HG02981 (cell line): ENCODE data around the gene DAZAP1.
A peak's percentile ranks its signal among the peaks of the same experiment; 100 is the strongest.
"Not testable (repeated sequence)": the region's sequence is repeated elsewhere in the genome, so short reads cannot be mapped to it uniquely, and the experiment has no call there.

ENCODE experiments used
- ATAC-seq: cut with Tn5 transposase; IDR thresholded peaks from one replicate; pipeline ENCODE4 v1.9.1; 2021; ENCODE audit warnings: mild to moderate bottlenecking, moderate library complexity; ENCODE audit not compliant: unreplicated experiment

DAZAP1 gene

DNA sequence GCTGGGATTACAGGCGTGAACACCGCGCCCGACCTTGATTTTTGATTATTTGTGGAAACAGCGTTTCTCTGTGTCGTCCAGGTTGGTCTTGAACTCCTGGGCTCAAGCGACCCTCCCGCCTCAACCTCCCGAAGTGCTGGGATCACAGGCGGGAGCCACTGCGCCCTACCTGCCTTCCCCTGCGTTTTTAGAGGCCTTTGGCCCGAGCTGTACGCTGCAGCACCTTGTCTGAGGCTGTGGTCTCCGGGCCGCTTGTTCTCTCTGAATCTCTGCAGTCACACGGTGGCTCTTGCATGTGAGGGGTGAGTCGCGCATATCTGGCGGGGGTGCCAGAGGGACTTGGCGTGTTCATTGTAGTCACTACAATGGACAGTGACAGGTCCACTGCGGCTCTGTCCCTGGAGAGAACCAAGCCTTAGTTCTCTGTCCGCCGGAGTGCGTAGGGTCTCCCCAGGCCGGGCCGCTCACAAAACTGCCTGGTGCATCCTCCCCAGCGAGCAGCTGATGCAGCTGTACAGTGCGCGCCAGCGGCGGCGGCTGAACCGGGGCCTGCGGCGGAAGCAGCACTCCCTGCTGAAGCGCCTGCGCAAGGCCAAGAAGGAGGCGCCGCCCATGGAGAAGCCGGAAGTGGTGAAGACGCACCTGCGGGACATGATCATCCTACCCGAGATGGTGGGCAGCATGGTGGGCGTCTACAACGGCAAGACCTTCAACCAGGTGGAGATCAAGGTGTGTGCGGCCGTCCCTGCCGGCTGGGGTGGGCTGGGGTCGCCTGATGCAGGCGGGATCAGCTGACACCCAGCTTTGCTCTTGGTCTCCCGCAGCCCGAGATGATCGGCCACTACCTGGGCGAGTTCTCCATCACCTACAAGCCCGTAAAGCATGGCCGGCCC is 32.4 kb downstream of the DAZAP1 start:
- ATAC-seq = not testable (repeated sequence)

DNA sequence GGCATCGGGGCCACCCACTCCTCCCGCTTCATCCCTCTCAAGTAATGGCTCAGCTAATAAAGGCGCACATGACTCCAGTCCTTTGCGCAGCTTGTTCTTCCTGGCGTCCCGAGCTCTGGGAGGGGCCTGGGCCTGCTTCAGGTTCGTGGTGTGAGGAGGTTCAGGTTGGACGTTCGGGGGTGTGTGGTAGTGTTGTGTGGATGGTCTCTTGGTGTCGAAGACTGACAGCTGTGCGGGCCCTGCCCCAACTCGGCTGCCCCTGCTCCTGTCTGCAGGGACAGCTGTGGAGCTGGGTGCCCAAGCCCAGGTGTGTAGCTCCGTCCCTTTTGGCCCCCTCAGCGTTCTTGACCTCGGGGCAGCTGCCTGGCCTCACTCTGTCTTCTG is 33.0 kb downstream of the DAZAP1 start:
- ATAC-seq = no peak

DNA sequence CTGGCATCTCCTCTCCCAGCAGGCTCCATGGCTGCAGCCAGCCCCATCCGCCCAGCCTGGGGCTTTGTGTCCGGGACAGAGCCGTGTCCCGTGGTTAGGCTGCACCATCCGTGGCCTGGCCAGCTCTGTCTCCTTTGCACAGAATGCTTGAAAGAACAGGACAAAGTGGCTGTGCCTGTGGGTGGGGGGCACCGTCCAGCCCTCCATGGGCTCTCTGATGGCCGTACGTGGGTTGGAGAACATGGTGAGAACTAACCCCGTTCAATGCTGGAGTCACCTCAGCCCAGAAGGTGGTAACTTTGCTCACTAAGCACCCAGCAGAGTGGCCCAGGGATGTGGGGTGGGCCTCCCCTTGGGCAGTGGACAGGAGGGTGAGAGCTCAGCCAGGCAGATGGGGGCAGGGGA is 33.6 kb downstream of the DAZAP1 start:
- ATAC-seq = no peak

DNA sequence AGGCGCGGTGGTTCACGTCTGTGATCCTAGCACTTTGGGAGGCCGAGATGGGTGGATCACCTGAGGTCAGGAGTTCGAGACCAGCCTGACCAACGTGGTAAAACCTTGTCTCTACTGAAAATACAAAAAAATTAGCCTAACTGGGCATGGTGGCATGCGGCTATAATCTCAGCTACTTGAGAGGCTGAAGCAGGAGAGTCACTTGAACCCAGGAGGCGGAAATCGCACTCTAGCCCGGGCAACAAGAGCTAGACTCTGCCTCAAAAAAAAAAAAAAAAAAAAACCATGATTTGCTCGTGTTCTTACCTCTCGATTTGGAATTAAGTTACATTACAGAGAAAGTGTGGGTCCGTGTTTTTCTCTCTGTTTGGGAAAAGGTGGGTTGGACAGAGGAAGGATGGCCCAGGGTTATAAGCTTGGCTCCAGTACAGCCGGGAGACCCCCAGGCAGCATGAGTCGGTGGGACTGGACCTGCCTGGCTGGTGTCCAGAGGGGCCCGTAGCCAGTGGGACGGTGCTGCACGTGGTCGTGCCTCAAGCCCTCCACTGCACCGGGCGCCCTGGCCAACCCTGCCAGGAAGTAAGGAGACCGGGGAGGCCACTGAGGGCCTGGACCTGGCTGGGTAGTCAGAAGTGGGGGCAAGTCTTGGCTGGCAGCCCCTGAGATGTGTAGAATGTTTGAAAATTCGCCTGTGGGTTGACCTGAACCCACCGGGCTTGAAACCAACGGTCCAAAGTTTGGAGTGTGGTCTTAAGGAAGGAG is 34.5 kb downstream of the DAZAP1 start:
- no peak for ATAC-seq

DNA sequence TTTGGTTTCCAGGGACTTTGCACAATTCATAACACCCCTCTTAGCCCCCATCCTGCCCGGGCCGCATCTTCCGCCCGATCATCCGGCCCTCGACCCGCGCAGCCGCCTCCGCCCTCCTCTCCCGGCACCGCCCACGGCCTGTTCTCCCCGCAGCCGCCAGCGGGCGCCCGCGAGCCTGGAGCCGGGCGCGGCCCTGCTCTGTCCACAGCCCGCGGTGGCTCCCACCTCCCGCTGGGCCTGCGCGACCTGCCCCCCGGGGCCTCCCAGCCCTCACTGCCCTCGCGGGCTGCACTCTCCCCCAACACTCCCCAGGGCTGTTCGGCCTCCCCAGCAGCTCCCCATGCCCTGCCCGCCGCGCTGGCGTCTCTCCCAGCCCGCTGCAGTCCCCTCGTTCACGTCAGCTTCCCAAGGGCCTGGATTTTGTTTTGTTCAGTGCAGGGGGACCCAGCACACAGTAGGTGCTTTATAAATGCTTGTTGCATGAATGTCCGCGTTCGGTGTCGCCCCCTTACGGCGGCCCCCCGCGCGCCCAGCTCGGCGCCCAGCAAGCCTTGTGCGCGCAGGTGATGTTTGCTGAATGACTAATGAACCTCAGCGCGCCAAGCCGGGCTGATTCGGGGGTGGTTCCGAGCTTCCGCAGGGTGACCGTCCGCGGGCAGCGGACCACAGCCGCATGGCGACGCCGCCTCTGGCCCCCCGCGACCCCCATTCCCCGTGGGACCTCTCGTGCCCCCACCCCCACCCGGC is 38.0 kb downstream of the DAZAP1 start:
- ATAC-seq = peak; percentile 66

DNA sequence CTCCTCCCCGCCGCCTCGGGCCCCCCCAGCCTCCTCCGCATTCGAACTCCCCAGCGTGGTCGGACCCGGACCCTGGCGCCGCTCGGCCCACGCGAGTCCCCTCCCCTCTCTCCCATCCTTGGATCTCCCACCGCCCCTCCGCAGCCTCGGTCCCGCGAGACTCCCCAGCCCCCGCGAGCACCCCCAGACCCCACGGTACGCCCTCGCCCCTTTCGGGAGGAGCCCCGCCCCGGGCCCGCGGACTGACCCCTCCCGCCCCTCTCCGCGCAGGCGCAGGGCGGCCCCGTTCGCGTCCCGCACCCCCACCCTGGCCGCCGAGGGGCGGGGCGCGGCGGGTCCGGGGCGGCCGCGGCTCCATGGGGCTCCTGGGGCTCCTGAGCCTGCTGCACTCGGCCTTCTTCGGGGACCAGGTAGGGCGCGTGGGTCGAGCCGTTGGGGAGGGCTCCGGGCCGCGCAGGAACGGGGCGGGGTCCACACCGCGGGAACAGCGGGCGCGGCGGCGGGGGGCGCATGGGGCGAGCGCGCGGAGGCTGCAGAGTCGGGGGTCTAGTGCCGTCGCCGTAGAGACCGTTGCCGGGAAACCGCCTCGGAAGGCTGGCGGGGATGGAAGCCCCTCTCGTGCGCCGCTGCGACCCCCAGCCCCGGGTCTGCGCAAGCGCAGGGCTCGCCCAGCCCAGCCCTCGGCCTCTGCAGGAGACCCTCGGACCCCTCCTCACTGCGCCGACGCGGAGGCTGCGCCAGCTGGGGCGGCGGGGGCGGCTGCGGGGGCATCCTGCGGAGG is 38.7 kb downstream of the DAZAP1 start:
- no peak for ATAC-seq

DNA sequence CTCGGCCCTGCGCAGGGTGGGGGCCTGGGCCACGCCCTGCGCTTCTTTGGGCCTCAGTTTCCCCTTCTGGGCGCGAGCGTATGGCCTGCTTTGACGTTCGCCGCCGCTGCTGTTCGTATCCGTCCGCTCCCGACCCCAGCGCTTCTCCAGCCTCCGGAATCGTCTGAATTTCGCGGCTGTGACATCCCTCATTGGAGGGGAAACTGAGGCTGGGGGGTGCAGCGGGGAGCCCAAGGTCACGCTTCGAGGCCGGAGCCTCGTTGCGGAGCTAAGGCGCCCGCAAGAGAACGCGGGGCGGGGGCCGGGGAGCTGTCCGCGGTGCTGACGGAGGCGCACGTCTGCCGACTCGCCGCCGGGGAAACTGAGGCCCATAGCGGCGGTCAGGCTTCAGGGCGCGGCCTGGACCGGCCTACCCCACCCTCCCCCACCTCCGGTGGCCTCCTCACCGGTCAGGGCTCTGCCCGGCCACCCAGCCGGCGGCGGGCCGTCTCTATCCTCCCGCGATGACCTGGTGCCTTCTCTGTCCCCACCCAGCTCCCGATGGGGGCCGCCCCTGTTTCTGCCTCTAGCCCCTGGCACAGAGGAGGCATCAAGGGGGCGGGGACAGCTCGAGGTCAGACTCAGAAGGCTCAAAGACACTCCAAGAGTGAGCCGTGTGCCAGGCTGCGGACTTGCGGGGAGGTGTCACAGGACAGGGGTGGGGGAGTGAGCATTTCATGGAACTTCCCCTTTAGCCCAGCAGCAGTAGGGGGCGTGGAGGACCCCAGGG is 39.5 kb downstream of the DAZAP1 start:
- no peak for ATAC-seq

DNA sequence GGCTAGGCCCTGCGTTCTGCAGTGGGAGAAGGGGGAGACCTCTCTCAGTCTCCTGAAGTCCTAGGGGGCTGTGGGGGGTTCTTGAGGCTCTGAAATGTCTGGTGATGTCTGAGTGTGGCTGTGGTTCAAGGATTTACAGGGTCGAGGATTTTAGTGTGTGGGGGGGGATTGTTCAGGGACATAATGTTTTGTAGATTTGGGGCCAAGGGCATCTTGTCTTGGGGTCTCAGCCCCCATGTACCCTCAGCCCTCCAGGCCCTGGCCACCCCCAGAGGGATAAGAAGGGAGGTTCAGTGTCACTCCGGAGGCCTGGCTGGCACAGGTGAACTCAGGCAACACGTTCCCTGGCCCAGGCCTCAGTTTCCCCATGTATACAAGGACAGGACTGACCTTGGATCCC is 40.1 kb downstream of the DAZAP1 start:
- no peak for ATAC-seq

DNA sequence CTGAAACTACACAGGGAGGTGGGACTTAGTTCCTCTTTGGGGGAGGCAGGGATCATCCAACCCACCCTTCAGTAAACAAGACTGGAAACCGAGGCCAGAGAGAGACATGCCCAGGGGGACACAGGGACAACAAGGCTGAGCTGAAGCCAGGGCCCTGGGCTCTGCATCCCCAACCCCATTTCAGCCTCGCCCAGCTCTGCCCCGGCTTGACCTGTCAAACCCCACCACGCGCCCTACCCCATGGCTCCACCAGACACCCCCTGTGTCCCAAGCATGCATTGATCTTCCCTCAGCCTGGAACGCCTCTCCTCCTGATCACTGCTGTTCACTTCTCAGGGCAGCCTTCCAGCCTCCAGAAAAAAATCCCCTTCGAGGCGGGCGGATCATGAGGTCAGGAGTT is 40.6 kb downstream of the DAZAP1 start:
- ATAC-seq = no peak

DNA sequence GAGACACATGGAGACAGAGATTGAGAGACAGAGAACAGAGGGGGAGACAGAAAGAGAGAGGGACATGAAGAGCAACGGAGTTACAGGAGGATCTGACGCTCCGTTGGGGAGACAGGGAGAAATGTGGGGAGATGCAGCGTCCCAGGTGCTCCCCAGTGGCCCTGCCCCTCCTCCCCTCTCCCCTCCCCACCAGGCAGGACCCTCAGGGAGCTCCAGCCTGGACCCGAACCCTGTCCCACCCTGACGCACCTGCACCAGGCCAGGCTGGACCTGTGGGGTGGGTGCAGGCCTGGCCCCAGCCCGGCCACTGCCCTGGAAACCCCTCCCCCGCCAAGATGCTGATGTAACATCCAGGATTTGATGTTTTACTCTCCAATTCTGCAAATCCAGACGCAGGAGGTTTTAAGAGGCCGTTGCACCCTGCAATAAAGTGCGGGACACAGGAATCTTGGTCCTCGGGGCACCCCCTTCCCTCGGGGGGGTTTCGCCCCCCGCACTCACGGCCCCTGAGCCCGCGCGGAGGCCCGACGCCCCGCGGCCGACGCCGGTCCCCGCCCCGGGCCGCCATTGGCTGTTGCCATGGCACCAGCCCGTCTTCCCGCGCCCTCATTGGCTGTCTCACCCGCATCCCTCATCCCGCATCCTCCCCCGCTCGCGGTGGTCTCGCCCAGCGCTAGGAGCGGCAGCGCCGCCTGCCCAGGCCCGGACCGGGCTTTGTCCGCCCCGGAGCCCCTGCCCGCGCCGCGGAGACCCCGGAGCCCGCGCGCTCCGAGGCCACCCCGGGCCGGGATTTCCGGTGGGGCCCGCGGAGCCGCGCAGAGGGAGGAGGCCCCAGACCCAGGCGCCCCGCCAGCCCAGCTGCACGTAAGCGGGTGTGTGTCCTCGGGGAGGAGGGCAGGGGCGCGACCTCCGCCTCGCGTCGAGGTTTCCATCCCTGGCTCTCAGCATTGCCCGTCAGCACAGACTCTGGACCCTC is 42.4 kb downstream of the DAZAP1 start, which contains the start of gene APC2:
APC2 (plus strand) TSS at position 655 of the 976 bp plus-strand sequence. CDS start 2,881 bp downstream, outside the sequence.
- no peak for ATAC-seq

DNA sequence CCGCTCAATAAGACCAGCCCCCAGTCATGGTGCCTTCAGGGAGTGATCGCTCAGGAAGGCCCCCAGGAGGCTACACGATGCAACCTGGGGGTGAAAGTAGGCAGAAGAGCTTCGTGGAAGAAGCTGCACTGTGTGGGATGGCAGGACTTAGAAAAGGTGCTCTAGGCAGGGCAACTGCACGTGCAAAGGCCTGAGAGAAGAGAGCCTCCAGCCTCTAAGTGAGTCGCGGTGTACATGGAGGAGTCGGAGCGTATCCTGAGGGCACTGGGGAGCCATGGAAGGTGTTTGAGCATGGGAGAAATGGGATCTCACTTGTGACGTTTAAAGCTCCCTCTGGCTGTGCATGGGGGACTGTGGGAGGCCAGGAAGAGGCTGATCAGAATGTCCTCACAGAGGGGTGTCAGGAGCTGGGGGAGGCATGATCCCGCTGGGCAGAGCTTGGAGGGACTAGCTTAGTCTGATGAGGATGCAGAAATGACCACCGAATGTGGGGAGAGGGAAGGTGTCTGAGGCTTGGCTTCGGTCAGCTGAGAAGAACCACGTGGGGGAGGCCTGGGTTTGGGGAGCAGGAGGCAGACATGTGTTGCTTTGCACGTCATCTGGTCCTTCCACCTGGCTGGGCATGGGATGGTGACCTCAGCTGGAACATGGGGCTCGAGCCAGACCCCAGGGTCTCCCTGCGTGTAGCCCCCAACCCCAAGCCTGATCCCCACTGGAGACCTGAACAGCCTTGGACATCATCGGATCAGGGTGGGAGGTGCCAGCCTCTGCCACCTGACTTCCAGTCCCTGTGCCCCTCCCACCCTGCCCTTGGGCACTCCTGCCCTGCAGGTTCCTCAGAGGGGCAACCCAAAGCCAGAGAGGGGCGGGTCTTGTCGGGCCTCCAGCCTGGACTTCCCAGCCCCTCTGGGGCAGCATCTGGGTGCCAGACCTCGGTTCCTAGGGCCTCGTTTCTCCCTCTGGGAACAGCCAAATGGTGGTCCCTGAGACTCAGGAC is 43.6 kb downstream of the DAZAP1 start:
- ATAC-seq = no peak

DNA sequence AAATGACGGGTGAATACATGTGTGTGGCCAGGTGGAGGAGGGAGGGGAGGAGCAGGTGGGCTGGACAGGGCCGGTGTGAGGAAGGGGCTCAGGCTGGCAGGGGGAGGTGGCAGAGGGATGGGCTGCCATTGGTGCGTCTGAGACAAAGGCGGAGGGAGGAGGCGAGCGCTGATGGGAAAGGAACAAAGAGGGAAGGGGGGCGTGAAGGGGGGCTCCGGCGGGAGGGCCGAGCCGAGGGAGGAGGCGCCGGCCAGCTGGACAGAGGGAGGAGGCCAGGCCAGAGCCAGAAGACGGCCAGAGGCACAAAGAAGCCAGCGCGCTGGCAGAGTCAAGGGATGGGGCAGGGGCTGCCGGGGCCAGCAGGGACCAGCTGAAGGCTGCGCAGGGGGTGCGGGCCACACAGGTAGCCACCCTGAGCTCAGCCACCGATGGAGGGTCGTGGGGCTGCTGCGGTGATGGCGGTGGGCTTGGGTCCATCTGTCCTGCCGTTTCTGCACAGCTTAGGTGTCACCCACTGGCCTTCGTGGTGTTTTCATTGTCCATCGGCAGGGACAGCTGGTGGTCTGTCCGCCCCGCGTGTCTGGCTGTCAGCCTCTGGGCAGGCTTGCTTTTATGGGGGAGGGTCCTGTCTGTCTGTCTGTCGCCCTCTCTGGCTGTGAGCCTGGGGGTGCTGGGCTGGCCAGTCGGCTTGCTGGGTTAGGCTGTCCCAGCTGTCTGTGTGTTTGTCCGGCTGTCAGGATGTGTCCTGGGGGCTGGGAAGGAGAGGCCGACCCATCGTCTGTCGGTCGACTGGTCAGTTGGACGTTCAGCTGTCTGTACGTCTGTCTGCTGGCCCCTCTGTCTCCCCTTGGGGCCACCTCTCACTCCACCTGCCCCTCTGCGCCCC is 44.8 kb downstream of the DAZAP1 start:
- no peak for ATAC-seq

DNA sequence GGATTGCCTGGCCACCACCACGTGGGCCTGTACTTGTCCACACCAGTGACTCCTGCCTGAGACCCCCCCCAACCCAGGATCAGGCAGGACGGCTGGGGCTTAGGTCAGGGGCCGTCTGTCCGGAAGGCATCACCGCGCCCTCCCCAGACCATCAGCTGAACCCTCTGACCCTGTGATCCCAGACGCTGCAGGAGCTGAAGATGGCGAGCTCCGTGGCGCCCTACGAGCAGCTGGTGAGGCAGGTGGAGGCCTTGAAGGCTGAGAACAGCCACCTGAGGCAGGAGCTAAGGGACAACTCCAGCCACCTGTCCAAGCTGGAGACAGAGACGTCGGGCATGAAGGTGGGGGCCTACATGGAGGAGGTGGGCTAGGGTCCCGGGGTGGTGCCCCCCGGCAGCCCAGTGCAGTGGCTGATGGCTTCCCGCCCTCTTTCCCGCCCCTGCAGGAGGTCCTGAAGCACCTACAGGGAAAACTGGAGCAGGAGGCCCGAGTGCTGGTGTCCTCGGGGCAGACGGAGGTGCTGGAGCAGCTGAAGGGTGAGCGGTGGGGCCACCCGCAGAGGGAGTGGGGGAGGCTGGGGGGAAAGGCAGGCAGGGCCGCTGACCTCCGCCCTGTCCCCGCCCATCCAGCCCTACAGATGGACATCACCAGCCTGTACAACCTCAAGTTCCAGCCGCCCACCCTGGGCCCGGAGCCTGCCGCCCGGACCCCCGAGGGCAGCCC is 45.6 kb downstream of the DAZAP1 start:
- ATAC-seq = no peak

DNA sequence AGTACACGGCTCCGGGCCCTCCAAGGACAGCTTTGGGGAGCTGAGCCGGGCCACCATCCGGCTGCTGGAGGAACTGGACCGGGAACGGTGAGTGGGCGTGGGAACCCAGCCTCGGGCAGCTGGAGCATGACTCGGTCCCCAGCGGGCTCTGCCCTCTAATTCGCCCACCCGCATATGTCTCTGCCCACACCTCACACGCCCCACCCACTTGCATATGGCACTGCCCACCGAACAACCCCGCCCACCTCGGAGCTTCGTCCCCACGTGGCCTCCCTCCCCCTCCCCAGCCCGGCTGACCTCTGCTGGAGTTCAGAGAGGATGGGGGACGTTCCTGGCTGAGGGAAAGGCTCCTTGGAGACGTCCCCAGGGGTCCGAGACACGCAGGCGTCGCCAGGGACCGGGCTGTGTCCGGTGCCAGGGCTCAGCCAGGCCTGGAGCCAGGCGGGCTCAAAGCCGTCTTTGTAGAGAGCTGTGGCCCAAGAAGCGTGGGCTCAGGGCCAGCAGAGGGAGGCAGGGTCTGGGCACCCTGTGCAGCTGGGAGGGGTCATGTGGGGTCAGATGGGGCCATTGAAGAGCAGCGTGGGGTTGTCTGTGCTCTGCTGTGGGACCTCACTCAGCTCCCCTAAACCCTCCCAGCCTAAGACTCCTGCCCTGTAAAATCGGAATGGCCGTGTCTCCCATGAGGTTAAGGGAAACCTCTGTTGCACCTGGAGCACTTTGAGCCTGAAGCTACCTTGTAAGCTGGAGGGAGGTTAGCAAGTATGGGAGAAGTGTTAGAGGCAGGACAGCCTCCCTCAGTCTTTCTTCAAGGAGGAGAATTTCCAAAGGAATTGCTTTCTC is 46.4 kb downstream of the DAZAP1 start:
- ATAC-seq = no peak

DNA sequence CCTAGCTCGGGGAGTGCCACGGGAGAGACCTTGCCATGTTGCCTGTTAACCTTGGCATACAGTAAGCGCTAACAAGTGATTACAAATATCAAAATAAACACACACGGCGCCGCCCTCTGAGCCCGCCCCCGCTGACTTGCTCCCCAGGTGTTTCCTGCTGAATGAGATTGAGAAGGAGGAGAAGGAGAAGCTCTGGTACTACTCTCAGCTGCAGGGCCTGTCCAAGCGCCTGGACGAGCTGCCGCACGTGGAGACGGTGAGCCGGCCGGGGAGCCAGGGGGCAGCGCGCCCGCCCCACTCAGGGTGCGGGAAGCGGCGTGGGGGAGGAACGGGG is 47.6 kb downstream of the DAZAP1 start:
- no peak for ATAC-seq
